HL-60 (cell line): ENCODE data around the gene TMEM132D.

Experiments
- DNase-seq, 2 experiments: peaks; one replicate each; pipeline ENCODE4 v3.0.0-alpha.2; 2010 to 2020; ENCODE audit warnings: low read depth in 1 of 2, low spot score in 1 of 2
- H3K27ac ChIP-seq: fragments of 250-450 bp; sonication (Bioruptor Pico); replicated peaks from 2 replicates; pipeline ENCODE4 v1.5.1; 2020; ENCODE audit warnings: mild to moderate bottlenecking, moderate library complexity
- H3K27me3 ChIP-seq: fragments of 250-450 bp; sonication (Bioruptor Pico); 2 replicates; pipeline ENCODE4 v1.5.1; 2021; ENCODE audit warnings: mild to moderate bottlenecking, moderate library complexity; ENCODE audit not compliant: insufficient read depth, poor library complexity, severe bottlenecking
- H3K4me3 ChIP-seq: replicated peaks from 2 replicates; pipeline ENCODE4 v1.5.1; 2011; ENCODE audit warnings: mild to moderate bottlenecking, control low read depth, low read length; ENCODE audit not compliant: insufficient read depth
- GABPA ChIP-seq: IDR thresholded peaks from 2 replicates; pipeline ENCODE4 v1.6.1; 2012; ENCODE audit warnings: low read depth
- POLR2AphosphoS5 ChIP-seq: IDR thresholded peaks from 2 replicates; pipeline ENCODE4 v1.6.1; 2012; ENCODE audit warnings: low read depth
- SPI1 ChIP-seq: IDR thresholded peaks from 2 replicates; pipeline ENCODE4 v1.6.1; 2012; ENCODE audit warnings: low read depth, mild to moderate bottlenecking, borderline replicate concordance
- TF ChIP-seq, protein P1 (sequence below): IDR thresholded peaks from 2 replicates; pipeline ENCODE4 v1.6.1; 2012; ENCODE audit warnings: low read depth; ENCODE audit not compliant: insufficient replicate concordance
- TF ChIP-seq, protein P2 (sequence below): IDR thresholded peaks from one replicate; pipeline ENCODE4 v1.5.1; 2011; ENCODE audit warnings: low read length, control low read depth, inconsistent platforms; ENCODE audit not compliant: insufficient read depth

TMEM132D gene

GRCh38 chr12:129312048-129312447 is 591.8 kb downstream of the TMEM132D start:
- DNase-seq: no peak
- TF ChIP-seq GABPA (no peak), POLR2AphosphoS5 (no peak), SPI1 (no peak)
- TF ChIP-seq, protein P1, sequence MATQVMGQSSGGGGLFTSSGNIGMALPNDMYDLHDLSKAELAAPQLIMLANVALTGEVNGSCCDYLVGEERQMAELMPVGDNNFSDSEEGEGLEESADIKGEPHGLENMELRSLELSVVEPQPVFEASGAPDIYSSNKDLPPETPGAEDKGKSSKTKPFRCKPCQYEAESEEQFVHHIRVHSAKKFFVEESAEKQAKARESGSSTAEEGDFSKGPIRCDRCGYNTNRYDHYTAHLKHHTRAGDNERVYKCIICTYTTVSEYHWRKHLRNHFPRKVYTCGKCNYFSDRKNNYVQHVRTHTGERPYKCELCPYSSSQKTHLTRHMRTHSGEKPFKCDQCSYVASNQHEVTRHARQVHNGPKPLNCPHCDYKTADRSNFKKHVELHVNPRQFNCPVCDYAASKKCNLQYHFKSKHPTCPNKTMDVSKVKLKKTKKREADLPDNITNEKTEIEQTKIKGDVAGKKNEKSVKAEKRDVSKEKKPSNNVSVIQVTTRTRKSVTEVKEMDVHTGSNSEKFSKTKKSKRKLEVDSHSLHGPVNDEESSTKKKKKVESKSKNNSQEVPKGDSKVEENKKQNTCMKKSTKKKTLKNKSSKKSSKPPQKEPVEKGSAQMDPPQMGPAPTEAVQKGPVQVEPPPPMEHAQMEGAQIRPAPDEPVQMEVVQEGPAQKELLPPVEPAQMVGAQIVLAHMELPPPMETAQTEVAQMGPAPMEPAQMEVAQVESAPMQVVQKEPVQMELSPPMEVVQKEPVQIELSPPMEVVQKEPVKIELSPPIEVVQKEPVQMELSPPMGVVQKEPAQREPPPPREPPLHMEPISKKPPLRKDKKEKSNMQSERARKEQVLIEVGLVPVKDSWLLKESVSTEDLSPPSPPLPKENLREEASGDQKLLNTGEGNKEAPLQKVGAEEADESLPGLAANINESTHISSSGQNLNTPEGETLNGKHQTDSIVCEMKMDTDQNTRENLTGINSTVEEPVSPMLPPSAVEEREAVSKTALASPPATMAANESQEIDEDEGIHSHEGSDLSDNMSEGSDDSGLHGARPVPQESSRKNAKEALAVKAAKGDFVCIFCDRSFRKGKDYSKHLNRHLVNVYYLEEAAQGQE: peak; percentile 91
- TF ChIP-seq, protein P2, sequence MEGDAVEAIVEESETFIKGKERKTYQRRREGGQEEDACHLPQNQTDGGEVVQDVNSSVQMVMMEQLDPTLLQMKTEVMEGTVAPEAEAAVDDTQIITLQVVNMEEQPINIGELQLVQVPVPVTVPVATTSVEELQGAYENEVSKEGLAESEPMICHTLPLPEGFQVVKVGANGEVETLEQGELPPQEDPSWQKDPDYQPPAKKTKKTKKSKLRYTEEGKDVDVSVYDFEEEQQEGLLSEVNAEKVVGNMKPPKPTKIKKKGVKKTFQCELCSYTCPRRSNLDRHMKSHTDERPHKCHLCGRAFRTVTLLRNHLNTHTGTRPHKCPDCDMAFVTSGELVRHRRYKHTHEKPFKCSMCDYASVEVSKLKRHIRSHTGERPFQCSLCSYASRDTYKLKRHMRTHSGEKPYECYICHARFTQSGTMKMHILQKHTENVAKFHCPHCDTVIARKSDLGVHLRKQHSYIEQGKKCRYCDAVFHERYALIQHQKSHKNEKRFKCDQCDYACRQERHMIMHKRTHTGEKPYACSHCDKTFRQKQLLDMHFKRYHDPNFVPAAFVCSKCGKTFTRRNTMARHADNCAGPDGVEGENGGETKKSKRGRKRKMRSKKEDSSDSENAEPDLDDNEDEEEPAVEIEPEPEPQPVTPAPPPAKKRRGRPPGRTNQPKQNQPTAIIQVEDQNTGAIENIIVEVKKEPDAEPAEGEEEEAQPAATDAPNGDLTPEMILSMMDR: no peak

DNA sequence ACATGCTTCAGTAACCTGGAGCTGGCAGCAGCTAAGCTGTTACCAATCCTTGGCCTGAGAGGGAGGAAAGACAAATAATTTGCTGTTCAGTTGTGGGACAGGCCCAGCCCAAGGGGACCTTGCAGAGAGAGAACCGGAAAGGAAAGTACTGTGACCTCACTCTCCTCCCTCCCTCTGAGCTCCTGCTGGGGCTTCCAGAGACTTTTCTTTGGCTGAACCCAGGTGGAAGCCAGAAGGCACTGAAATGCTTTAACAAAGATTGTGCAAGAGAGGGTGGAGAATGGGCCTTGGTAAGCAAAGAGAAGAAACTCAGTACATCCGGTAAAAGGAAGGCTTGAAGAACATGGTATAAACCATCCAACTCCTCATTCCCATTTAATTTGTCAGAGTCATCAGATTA is 593.5 kb downstream of the TMEM132D start:
- H3K27ac ChIP-seq: no peak overlapping the region
- H3K27me3 ChIP-seq: no peaks in the 10 kb centered on the region
- TF ChIP-seq, protein P1: no peak
- TF ChIP-seq GABPA (no peak), POLR2AphosphoS5 (no peak), SPI1 (no peak)
- TF ChIP-seq, protein P2: no peak
- no peak overlapping the region for H3K4me3 ChIP-seq
- no peak for DNase-seq

More at GRCh38 chr12:129312048-129312447, 591.8 kb downstream of the TMEM132D start:
- Histone ChIP-seq H3K27ac (no peak overlapping the region), H3K27me3 (no peaks in the 10 kb centered on the region), H3K4me3 (no peak overlapping the region)

DNA sequence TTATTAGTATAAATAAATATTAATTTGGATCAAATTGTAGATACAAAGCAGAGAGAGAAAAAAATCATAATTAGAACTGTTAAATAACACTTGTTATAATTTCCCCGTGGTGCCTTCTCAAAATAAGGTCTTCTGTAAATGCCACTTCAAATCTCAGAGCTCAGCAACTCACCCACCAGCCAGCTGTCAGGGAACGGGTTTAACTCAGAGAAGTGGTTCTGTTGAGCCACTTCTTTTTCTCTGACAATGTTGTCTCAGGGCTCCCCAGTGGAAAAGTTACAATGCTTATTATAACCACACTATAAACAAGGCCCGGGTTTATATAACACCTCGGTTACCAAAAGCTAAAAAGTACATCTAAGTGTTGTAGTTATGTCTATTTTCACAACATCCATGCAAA is 598.0 kb downstream of the TMEM132D start:
- no peak for DNase-seq
- H3K27ac ChIP-seq: no peak overlapping the region
- H3K4me3 ChIP-seq: no peak overlapping the region
- TF ChIP-seq SPI1 (no peak), GABPA (no peak), POLR2AphosphoS5 (no peak)
- TF ChIP-seq, protein P2: no peak
- TF ChIP-seq, protein P1: no peak
- H3K27me3 ChIP-seq: no peaks in the 10 kb centered on the region
